Jurkat, Clone E6-1 (cell line): ENCODE data around the gene C5orf22.
"Not testable (repeated sequence)": the region's sequence is repeated elsewhere in the genome, so short reads cannot be mapped to it uniquely, and the experiment has no call there.

Source experiments
- DNase-seq: peaks from one replicate; pipeline ENCODE4 v3.0.0-alpha.2; 2011; ENCODE audit warnings: low read depth, low spot score
- H3K4me3 ChIP-seq: 2 replicates; pipeline ENCODE4 v1.5.1; 2011; ENCODE audit warnings: mild to moderate bottlenecking, low read length, control low read depth, moderate library complexity

Gene C5orf22

DNA sequence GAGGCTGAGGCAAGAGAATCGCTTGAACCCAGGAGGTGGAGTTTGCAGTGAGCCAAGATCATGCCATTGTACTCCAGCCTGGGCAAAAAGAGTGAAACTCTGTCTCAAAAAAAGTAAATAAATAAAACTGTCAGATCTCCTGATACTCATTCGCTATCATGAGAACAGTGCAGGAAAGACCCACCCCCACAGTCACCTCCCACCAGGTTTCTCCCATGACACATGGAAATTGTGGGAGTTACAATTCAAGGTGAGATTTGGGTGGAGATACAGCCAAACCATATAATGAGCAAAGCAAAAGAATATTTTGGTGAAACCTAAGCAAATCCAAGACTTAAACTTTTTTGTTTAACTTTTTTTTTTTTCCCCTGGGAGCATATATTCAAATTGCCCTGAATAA lies 17.0 kb downstream of the C5orf22 start:
- not testable (repeated sequence) for DNase-seq, H3K4me3 ChIP-seq

GRCh38 chr5:31551878-31552277 lies 19.8 kb downstream of the C5orf22 start:
- no peak for DNase-seq
- no peak overlapping the region for H3K4me3 ChIP-seq

GRCh38 chr5:31553863-31554262 lies 21.8 kb downstream of the C5orf22 start:
- H3K4me3 ChIP-seq, result no peak overlapping the region
- no peak for DNase-seq

DNA sequence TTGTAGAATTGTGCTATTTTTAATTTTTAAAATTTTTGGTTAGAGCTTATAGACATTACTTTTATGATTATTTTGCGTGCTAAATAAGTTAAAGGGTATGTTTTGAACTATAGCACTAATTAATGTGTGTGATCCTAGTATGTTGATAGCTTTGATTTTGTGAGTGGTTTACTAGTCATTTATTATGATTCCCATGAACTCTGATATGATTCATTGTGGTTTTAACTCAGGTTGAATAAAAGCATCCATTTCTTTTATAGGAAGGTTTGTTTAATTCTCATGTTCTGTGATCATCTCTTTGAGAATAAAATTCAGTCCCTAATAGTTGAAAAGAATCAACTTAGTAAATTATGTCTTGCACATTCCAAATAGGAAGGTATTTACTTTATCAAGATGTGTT lies 22.5 kb downstream of the C5orf22 start:
- H3K4me3 ChIP-seq, result no peak overlapping the region
- no peak for DNase-seq

DNA sequence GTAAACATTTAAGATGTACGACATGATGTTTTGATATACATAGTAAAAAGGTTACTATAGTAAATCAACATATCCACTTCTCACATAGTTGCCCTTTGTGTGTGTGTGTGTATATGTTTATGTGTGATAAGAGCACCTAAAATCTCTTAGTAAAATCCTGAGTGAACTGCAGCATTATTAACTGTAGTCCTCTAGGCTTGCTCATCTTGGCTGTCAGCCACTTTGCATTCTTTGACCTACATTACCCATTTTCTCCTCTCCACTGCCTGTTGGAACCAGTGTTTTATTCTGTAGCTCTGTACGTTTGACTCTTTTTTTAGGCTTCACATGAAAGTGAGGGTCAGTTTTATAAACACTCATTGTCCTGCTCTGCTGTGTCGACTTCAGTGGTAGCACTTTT lies 24.4 kb downstream of the C5orf22 start:
- DNase-seq, result no peak
- no peak overlapping the region for H3K4me3 ChIP-seq

- no peak for DNase-seq
- H3K4me3 ChIP-seq, result no peak overlapping the region
Observed at GRCh38 chr5:31559942-31560341, 27.8 kb downstream of the C5orf22 start.

DNA sequence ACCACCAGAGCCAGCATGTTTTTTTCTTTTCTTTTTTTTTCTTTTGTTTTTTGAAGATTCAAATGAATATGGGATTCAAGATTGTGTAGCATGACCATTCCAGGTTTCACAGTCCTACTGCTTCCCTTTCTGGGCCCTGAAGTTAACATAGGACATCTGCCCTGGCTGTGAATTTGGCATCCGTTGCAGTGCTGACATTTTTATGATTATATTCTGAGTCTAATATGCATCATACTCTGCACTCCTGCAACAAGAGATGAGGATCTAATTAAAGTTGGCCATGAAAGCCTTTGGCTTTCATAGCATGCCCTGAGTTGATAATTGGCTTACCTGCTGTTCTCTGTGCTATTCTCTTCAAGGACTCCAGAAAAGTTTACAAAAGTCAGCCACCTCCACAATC lies 29.8 kb downstream of the C5orf22 start:
- no peak overlapping the region for H3K4me3 ChIP-seq
- no peak for DNase-seq

- H3K4me3 ChIP-seq, result no peak overlapping the region
- DNase-seq, result no peak
Observed at GRCh38 chr5:31563216-31563615, 31.1 kb downstream of the C5orf22 start.

GRCh38 chr5:31566362-31566761 lies 34.3 kb downstream of the C5orf22 start:
- H3K4me3 ChIP-seq, DNase-seq: not testable (repeated sequence)

DNA sequence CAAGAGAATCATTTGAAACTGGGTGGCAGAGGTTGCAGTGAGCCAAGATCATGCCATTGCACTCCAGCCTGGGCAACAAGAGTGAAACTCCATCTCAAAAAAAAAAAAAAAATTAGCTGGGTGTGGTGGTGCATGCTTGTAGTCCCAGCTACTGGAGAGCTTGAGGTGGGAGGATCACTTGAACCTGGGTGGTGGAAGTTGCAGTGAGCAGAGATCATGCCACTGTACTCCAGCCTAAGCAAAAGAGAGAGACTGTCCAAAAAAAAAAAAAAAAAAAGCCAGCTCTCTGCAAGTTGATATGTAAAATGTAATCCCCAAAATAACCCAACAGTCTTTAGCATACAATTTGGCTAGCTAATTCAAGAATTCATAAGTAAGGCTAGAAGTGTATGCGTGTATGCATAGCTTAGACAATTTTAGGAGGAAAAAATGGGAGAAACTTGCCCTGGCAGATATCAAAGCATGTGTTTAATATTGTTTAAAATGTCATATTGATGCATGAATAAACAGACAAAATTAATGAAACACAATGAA lies 36.3 kb downstream of the C5orf22 start:
- no peak overlapping the region for H3K4me3 ChIP-seq

DNA sequence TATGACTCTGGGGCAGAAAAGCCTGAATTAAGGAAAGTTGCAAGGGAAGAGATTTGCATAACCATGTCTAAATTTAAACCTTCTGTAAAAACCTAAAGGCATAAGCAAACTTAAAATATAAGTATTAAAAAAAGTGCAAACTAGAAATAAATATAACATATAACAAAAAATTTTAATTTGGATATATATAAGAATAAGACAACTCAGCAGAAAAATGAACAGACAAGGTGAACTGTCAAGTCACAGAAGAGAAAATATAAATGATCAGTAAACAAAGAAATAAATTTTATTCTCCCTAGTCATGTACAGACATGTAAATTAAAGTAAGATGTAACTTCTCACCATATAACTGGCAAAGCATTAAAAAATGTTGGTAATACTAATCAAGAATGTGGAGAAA lies 37.0 kb downstream of the C5orf22 start:
- no peak for DNase-seq
- H3K4me3 ChIP-seq, result no peak overlapping the region

More for the DNA sequence above, 36.3 kb downstream of the C5orf22 start:
- no peak for DNase-seq

DNA sequence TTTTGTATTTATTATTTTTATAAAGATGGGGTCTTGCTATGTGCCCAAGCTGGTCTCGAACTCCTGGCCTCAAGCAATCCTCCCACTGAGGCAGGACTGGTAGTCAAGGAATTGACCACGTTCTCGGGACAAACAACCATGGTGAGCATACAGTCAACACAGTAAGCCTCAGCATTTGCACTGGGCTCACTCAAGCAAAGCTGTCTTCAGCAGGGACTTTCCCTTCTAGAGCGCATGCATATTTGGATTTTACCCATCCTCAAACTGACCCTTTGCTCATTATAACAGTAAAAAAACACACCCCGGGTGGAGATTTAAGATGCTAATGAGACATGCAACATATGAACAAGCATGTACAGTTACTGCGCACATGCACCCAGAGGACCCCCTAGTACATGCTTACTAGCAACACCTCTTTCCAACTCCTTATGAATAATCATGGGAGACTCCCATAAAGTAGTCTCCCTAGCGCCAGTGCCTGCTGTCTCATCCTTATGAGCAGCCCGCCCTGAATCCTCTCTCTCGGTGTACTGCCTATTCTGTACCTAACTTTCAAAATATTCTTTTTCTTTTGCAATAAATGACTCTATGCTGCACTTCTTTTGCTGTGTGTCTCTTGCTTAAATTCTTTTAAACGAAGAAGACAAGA lies 41.5 kb downstream of the C5orf22 start:
- no peak overlapping the region for H3K4me3 ChIP-seq
- DNase-seq, result no peak

DNA sequence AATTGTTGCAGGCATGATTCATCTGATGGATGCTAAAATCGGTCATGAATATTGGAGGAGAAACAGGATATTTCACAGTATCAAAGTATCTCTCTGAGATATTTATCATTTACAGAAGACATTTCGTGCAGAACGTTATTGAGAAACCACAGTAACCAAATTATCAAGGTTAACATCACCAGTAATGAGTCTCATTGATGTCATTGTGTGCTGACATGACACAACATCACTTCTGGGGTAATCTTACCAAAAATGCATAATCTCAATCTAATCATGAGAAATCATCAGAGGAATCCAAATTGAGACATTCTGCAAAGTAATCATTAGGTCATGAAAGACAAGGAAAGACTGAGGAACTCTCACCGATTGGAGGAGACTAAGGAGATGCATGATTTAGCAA lies 42.7 kb downstream of the C5orf22 start:
- no peak overlapping the region for H3K4me3 ChIP-seq
- DNase-seq, result no peak

DNA sequence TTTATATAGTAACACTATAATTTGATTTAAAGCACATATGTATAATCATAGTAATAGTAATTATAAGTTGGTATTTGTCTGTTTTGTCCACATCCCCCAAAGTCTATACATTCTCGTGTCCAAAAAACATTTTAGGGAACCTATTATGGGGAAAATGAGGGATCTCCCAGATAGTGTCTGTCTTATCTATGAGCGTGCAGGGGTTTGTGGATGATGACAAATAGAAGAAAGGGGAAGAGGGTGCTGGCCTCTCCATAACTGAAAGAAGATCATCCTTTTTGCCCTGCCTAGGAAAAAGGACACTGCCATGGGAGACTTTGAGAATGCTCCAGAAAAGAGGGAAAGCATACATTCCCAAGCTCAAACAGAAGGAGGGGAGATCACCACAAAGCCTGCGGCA lies 45.3 kb downstream of the C5orf22 start:
- no peak for DNase-seq
- no peak overlapping the region for H3K4me3 ChIP-seq

GRCh38 chr5:31579558-31579957 lies 47.5 kb downstream of the C5orf22 start:
- DNase-seq, result no peak
- H3K4me3 ChIP-seq, result no peak overlapping the region

- H3K4me3 ChIP-seq, result no peak overlapping the region
- DNase-seq, result peak; percentile 35
Observed at GRCh38 chr5:31581498-31582099, 49.5 kb downstream of the C5orf22 start.

- H3K4me3 ChIP-seq, result no peak overlapping the region
- no peak for DNase-seq
Observed at GRCh38 chr5:31583129-31583528, 51.0 kb downstream of the C5orf22 start.

DNA sequence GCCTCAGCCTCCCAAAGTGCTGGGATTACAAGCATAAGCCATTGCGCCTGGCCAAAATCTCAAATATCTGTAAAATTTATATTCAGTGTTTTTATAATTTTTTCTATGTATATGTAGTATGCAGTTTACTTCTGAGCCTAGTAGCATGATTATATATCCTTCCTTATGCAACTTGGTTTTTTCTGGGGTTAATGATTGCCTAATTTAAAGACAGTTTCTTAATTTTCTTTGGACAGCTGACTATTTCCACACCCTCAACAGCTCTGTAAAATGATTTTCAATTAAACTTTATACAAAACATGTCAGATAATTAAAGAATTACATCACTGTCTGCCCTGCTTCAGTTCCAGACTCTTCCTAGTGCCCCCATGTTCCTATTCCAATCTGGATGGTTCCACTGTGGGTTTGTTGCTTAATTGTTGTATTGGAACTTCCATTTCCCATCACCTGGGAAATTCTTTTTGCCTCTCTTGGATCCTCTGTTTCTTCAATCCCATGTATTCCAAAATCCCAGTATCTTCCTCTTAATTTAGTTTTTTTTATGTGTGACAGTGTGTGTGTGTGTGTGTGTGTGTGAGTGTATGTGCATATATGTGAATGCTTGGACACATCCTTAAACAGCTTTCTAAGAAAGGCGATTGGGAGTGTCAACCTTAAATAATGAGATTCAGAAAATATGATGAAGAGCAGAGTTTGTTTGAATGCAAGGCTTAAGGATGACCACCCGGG lies 53.2 kb downstream of the C5orf22 start:
- H3K4me3 ChIP-seq, result no peak overlapping the region
- no peak for DNase-seq

GRCh38 chr5:31585895-31586270 lies 53.8 kb downstream of the C5orf22 start:
- DNase-seq, result no peak
- H3K4me3 ChIP-seq, result no peak overlapping the region

- DNase-seq, result no peak
- no peak overlapping the region for H3K4me3 ChIP-seq
Observed at GRCh38 chr5:31587546-31587945, 55.4 kb downstream of the C5orf22 start.
